GM19455 (cell line): ENCODE results near the gene POLD2.

Experiments used
- ATAC-seq: cut with Tn5 transposase; IDR thresholded peaks from one replicate; pipeline ENCODE4 v1.9.1; 2021; ENCODE audit not compliant: unreplicated experiment

The POLD2 gene

GRCh38 chr7:44102846-44103565 lies 20.3 kb downstream of the POLD2 start:
- ATAC-seq = no peak

- ATAC-seq = no peak
These were observed 21.1 kb downstream of the POLD2 start for GRCh38 chr7:44101966-44102845.

GRCh38 chr7:44101303-44101965 lies 21.9 kb downstream of the POLD2 start:
- ATAC-seq = no peak

- ATAC-seq = no peak
These were observed 22.7 kb downstream of the POLD2 start for GRCh38 chr7:44100458-44101302.

GRCh38 chr7:44099669-44100068 lies 23.7 kb downstream of the POLD2 start:
- no peak for ATAC-seq

- ATAC-seq = no peak
These were observed 25.0 kb downstream of the POLD2 start for GRCh38 chr7:44098092-44099068.

- peak; percentile 64 for ATAC-seq
These were observed 26.1 kb downstream of the POLD2 start for GRCh38 chr7:44097064-44097932.

GRCh38 chr7:44096326-44096881 lies 26.9 kb downstream of the POLD2 start:
- ATAC-seq = no peak

- ATAC-seq = no peak
These were observed 27.6 kb downstream of the POLD2 start for GRCh38 chr7:44095781-44096180.

GRCh38 chr7:44094883-44095592 lies 28.3 kb downstream of the POLD2 start:
- ATAC-seq = no peak

- no peak for ATAC-seq
These were observed 29.0 kb downstream of the POLD2 start for GRCh38 chr7:44094365-44094764.

- no peak for ATAC-seq
These were observed 30.2 kb downstream of the POLD2 start for GRCh38 chr7:44093102-44093641.

GRCh38 chr7:44087911-44088838 lies 35.2 kb downstream of the POLD2 start:
- ATAC-seq = no peak

GRCh38 chr7:44086627-44087026 lies 36.7 kb downstream of the POLD2 start:
- ATAC-seq = no peak

- no peak for ATAC-seq
These were observed 37.8 kb downstream of the POLD2 start for GRCh38 chr7:44085546-44085945.

GRCh38 chr7:44084701-44085100 lies 38.6 kb downstream of the POLD2 start:
- no peak for ATAC-seq
